Myocyte (in vitro differentiated cells): ENCODE measurements around the gene SPATA31D4. TPM values are rescaled to one million over a fixed set of nuclear protein-coding genes. Genes with fewer than 3 reads are reported as not detected.

Experiments
- DNase-seq: peaks from one replicate; pipeline ENCODE4 v3.0.0-alpha.2; 2012; ENCODE audit warnings: low read depth
- total RNA-seq: library from RNA; depleted of rRNA; stranded (reverse); fragments of >200 nt; gene quantifications from 2 replicates; pipeline ENCODE4 v1.2.3, GENCODE V29; 2014

Gene SPATA31D4
- total RNA-seq, 1 donor from 2014 or later: not detected

DNA sequence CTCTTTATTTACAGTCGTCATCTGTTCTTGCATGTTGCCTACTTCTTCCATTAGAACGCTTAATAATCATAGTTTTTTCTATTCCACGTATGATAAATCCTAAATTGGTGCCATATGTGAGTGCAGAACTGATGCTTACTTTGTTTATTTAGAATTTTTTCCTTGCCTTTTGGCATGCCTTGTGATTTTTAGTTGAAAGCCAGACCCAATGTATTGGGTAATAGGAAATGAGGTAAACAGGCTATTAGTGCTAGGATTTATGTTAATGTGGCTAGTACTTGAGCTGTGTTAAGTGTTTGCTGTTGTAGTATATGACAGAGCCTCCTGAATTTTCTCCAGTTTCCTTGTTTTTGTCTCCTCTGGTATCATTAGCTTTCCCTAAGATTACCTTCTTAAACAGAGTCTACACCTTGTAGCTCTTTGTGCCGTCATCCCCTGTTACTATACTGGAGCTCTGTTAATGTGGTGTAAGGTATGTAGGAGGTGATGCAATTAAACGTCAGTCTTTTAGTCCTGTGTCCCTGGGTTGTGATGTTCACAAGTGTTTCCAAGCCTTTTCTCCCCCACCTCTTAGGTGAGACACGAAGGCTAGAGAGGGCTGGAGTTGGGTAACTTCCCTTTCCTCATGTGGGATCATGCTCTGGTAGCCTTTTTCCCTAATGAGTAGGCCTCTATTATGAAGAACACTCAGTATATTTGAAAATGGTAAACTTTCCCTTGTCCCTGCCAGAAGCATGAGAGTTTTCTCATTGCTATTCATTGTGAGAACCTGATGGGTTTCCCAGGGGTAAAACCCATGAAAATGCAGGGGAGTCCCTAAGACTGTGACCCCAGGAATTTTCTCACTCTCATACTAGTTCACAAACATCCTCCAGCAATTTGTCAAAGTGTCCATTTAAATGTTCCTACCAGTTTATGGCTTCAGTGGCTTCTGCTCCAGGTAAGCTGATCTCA, 36.3 kb downstream of the SPATA31D4 start:
- DNase-seq: no peak

- no peak for DNase-seq
Measured at GRCh38 chr9:81968026-81968425, 39.8 kb downstream of the SPATA31D4 start.

- no peak for DNase-seq
Measured at GRCh38 chr9:81969971-81970370, 41.7 kb downstream of the SPATA31D4 start.

- DNase-seq: no peak
Measured at GRCh38 chr9:81971727-81972126, 43.5 kb downstream of the SPATA31D4 start.

DNA sequence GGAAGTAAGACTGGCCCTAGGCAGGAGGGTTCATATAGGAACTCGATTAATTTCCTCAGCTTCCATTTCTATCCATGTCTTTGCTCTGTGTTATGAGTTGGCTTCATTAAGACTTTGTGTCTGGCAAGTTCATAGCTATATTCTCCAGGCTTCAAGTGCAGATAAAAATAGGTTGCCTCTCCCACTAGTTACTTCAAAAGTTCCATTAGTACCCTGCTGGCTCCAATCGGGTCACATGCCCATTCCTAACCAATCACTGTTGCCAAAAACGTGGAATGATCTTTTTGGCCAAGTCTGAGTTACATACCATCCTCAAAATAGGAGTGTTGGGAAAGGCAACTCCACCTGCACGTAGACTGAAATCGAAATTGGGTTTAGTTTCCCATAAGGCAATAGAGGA, 46.5 kb downstream of the SPATA31D4 start:
- DNase-seq: no peak

GRCh38 chr9:81976351-81976750, 48.1 kb downstream of the SPATA31D4 start:
- no peak for DNase-seq

DNA sequence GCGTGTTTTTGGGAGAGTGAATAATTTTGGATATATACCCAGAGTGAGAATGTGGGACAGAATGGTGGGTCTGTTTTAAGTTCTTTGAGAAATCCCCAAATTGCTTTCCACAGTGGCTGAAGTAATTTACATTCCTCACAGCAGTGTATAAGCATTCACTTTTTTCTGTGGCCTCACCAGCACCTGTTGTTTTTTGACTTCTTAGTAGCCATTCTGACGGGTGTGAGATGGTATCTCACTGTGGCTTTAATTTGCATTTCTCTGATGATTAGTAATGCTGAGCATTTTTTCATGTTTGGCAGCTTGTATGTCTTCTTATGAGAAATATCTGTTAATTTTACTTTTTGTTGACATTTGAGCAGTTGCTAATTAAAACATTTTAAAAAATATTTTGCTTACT, 51.0 kb downstream of the SPATA31D4 start:
- DNase-seq: peak; percentile 59

- DNase-seq: no peak
Measured at GRCh38 chr9:81980568-81980967, 52.3 kb downstream of the SPATA31D4 start.

DNA sequence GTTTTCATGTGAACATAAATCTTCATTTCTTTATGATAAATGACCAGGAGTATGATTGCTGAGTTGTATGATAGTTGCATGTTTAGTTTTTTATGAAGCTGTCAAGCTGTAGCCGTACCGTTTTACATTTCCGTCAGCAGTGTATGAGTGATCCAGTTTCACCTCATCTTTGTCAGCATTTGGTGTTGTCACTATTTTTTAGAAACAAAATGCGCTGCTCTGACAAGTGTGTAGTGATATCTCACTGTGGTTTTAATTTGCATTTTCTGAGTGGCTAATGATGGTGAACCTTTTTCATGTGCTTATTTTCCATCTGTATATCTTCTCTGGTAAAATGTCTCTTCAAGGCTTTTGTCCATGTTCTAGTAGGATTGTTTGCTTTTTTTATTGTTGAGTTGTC, 53.7 kb downstream of the SPATA31D4 start:
- no peak for DNase-seq

Other genes with a start within 250 kb of the SPATA31D4 start
- gene TLE1, start 238.9 kb upstream of the SPATA31D4 start, total RNA-seq: 20.6 and 30.1 TPM in 2 replicates
- gene SPATA31D3, start 15.1 kb downstream of the SPATA31D4 start, total RNA-seq: not detected in 2 replicates
- not detected in 2 replicates for gene SPATA31D1, start 60.3 kb downstream of the SPATA31D4 start, total RNA-seq